ENCODE results near the gene NKX2-4. TPM values are rescaled to one million over a fixed set of nuclear protein-coding genes. Genes with fewer than 3 reads are reported as not detected.

Gene NKX2-4
- total and polyA plus RNA-seq, 2 of the 13 experiments (the other 11 are each of a cell fraction or from before 2014, with no cell fraction given), result not detected

GRCh38 chr20:21430020-21430419 lies 32.7 kb upstream of the NKX2-4 start:
- Histone ChIP-seq H3K4me1 (ENCODE audit: insufficient read depth, low read length) (no peaks in the 10 kb centered on the region), H3K79me2 (ENCODE audit: insufficient read depth, low read length) (no peaks in the 10 kb centered on the region), H3K36me3 (replicated peaks in 1 of 2; ENCODE audit: control insufficient read depth in 1 of 2, insufficient read depth in 2 of 2, low read length in 2 of 2) (no peaks in the 10 kb centered on the region), H3K4me3 (replicated peaks in 1 of 3; ENCODE audit: insufficient read depth in 1 of 3, low read depth in 2 of 3, low read length in 3 of 3) (no peak overlapping the region), H3K4me2 (ENCODE audit: low read depth, low read length) (no peak overlapping the region), H3K9ac (ENCODE audit: insufficient read depth, low read depth, low read length) (no peak overlapping the region), H3K9me3 (ENCODE audit: low read length) (peaks cover 7% of the 10 kb centered on the region), H3K27ac (ENCODE audit: extremely low read length, insufficient read depth, low read length) (no peak overlapping the region), H4K20me1 (ENCODE audit: insufficient read depth, low read length) (no peaks in the 10 kb centered on the region), H2AFZ (ENCODE audit: low read length) (no peak overlapping the region), H3K27me3 (ENCODE audit: control insufficient read depth in 1 of 2, insufficient read depth in 2 of 2, low read length in 2 of 2) (peaks cover 2 to 24% of the 10 kb centered on the region in 2 experiments; a peak in 4 of 5 replicates)
- intact Hi-C loops (cut with micrococcal nuclease; ENCODE audit: unreplicated experiment) (no loop called here), in situ Hi-C loops (cut with HindIII; ENCODE audit: extremely low pct_ligation_motif_present, low pct_unique_long_range_greater_than_20kb) (no loop called here)
- BruUV-seq (replicated peaks), result no TSS peak
- TF ChIP-seq MZF1 (CRISPR knock-in tag; IDR thresholded peaks at IDR 0.05; ENCODE audit: borderline replicate concordance) (no peak), HNF1B (CRISPR knock-in tag; IDR thresholded peaks at IDR 0.05) (no peak), MTF2 (CRISPR knock-in tag; IDR thresholded peaks at IDR 0.05; ENCODE audit: borderline replicate concordance) (no peak), TBL1XR1 (IDR thresholded peaks at IDR 0.05; ENCODE audit: borderline replicate concordance, low read length, partially characterized antibody) (no peak), NFIC (IDR thresholded peaks at IDR 0.05; ENCODE audit: low read length) (no peak), ZNF562 (CRISPR knock-in tag; IDR thresholded peaks at IDR 0.05; ENCODE audit: borderline replicate concordance) (no peak)
- FAIRE-seq, result no peak
- DNase-seq (ENCODE audit: low spot score), result no peak
- CTCF ChIA-PET (ENCODE audit: low intra/inter-chr PET ratio, low total read pairs), result no interaction called here
- ATAC-seq, result no peak
- POLR2A ChIA-PET, result no interaction called here
- WGBS (ENCODE audit: low lambda C conversion rate), result 23% methylated on average over 3 of the region's 3 CpGs

GRCh38 chr20:21424846-21425245 lies 27.5 kb upstream of the NKX2-4 start:
- BruUV-seq (replicated peaks), result no TSS peak
- CTCF ChIA-PET (ENCODE audit: low intra/inter-chr PET ratio, low total read pairs), result no interaction called here
- intact Hi-C loops (cut with micrococcal nuclease; ENCODE audit: unreplicated experiment), result no loop called here

More at GRCh38 chr20:21424846-21425245, 27.5 kb upstream of the NKX2-4 start:
- no peaks in the 10 kb centered on the region for H4K20me1 ChIP-seq (ENCODE audit: insufficient read depth, low read length)
- in situ Hi-C loops (cut with HindIII; ENCODE audit: extremely low pct_ligation_motif_present, low pct_unique_long_range_greater_than_20kb), result no loop called here
- H3K4me2 ChIP-seq (ENCODE audit: low read depth, low read length), result no peak overlapping the region
- no peaks in the 10 kb centered on the region for H3K79me2 ChIP-seq (ENCODE audit: insufficient read depth, low read length)
- H3K9me3 ChIP-seq (ENCODE audit: low read length), result peaks cover 20% of the 10 kb centered on the region
- H3K9ac ChIP-seq (ENCODE audit: insufficient read depth, low read depth, low read length), result no peak overlapping the region
- H3K36me3 ChIP-seq (replicated peaks in 1 of 2; ENCODE audit: control insufficient read depth in 1 of 2, insufficient read depth in 2 of 2, low read length in 2 of 2), result no peaks in the 10 kb centered on the region
- FAIRE-seq (no peak), DNase-seq (ENCODE audit: low spot score) (no peak), ATAC-seq (no peak)
- H3K4me3 ChIP-seq (replicated peaks in 1 of 3; ENCODE audit: insufficient read depth in 1 of 3, low read depth in 2 of 3, low read length in 3 of 3), result no peak overlapping the region
- H3K27ac ChIP-seq (ENCODE audit: extremely low read length, insufficient read depth, low read length), result no peak overlapping the region
- POLR2A ChIA-PET, result no interaction called here
- no peak overlapping the region for H2AFZ ChIP-seq (ENCODE audit: low read length)
- 19% methylated on average over 4 of the region's 4 CpGs for WGBS (ENCODE audit: low lambda C conversion rate)
- peaks cover 0 to 2% of the 10 kb centered on the region in 2 experiments; a peak in 1 of 5 replicates for H3K27me3 ChIP-seq (ENCODE audit: control insufficient read depth in 1 of 2, insufficient read depth in 2 of 2, low read length in 2 of 2)
- TF ChIP-seq SYNCRIP (IDR thresholded peaks at IDR 0.05; ENCODE audit: insufficient read depth, low read depth, low read length), result no peak
- TF ChIP-seq ZNF160 (CRISPR knock-in tag; IDR thresholded peaks at IDR 0.05), result peak; percentile 100
- TF ChIP-seq ZNF839 (CRISPR knock-in tag; IDR thresholded peaks at IDR 0.05; ENCODE audit: borderline replicate concordance), result no peak
- no peak for TF ChIP-seq HBP1 (CRISPR knock-in tag; IDR thresholded peaks at IDR 0.05; ENCODE audit: low read depth)
- no peak for TF ChIP-seq GATAD2A (CRISPR knock-in tag; IDR thresholded peaks at IDR 0.05)
- H3K4me1 ChIP-seq (ENCODE audit: insufficient read depth, low read length), result no peaks in the 10 kb centered on the region

Data from HepG2 (cell line).